Measurements from ENCODE around the gene CCDC148. TPM values are rescaled to one million over a fixed set of nuclear protein-coding genes. Genes with fewer than 3 reads are reported as not detected.

CCDC148 gene
- total RNA-seq, 2 donors from 2014 or later: 2.7 to 5.0 TPM

GRCh38 chr2:158138255-158138654 lies 318.3 kb downstream of the CCDC148 start:
- H3K9me3 Mint-ChIP-seq: no peaks in the 10 kb centered on the region
- H3K9me3 ChIP-seq (ENCODE audit: control insufficient read depth, low read length): no peaks in the 10 kb centered on the region
- no peak overlapping the region for H3K4me3 ChIP-seq (ENCODE audit: low read length)
- peaks cover 10% of the 10 kb centered on the region for H3K27me3 Mint-ChIP-seq (ENCODE audit: insufficient read depth)
- DNase-seq: no peak
- TF ChIP-seq CTCF (conservative IDR thresholded peaks at IDR 0.05): no peak
- no peaks in the 10 kb centered on the region for H3K4me1 ChIP-seq (ENCODE audit: control insufficient read depth, insufficient read depth, low read length)
- H3K27ac Mint-ChIP-seq: no peak overlapping the region
- no peak overlapping the region for H3K9ac ChIP-seq (ENCODE audit: extremely low read depth, low read length, poor library complexity, severe bottlenecking)
- no peaks in the 10 kb centered on the region for H3K4me1 Mint-ChIP-seq
- H3K4me3 Mint-ChIP-seq: no peak overlapping the region
- no peaks in the 10 kb centered on the region for H3K36me3 ChIP-seq (ENCODE audit: control insufficient read depth, insufficient read depth, low read length)
- no peaks in the 10 kb centered on the region for H3K27me3 ChIP-seq (ENCODE audit: control insufficient read depth, insufficient read depth, low read length, poor library complexity, severe bottlenecking)
- H3K36me3 Mint-ChIP-seq (ENCODE audit: low read depth): no peaks in the 10 kb centered on the region
- H3K27ac ChIP-seq (ENCODE audit: low read depth, low read length): no peak overlapping the region
- 84 to 100% methylated on average over 1 to 5 of the region's 5 CpGs for WGBS, 2 experiments (ENCODE audit: insufficient coverage in 1 of 2, insufficient read length in 1 of 2)

- 80 to 91% methylated on average over 1 of the region's 1 CpG for WGBS, 2 experiments (ENCODE audit: insufficient coverage in 1 of 2, insufficient read length in 1 of 2)
- H3K4me1 ChIP-seq (ENCODE audit: control insufficient read depth, insufficient read depth, low read length): peaks cover 11% of the 10 kb centered on the region
- DNase-seq: no peak
- no peak overlapping the region for H3K4me3 Mint-ChIP-seq
- no peaks in the 10 kb centered on the region for H3K36me3 ChIP-seq (ENCODE audit: control insufficient read depth, insufficient read depth, low read length)
- no peak overlapping the region for H3K27ac Mint-ChIP-seq
- no peak overlapping the region for H3K4me3 ChIP-seq (ENCODE audit: low read length)
- H3K36me3 Mint-ChIP-seq (ENCODE audit: low read depth): no peaks in the 10 kb centered on the region
- no peaks in the 10 kb centered on the region for H3K9me3 ChIP-seq (ENCODE audit: control insufficient read depth, low read length)
- H3K27ac ChIP-seq (ENCODE audit: low read depth, low read length): no peak overlapping the region
- H3K27me3 ChIP-seq (ENCODE audit: control insufficient read depth, insufficient read depth, low read length, poor library complexity, severe bottlenecking): no peaks in the 10 kb centered on the region
- H3K27me3 Mint-ChIP-seq (ENCODE audit: insufficient read depth): peaks cover 10% of the 10 kb centered on the region
- peaks cover 20% of the 10 kb centered on the region for H3K4me1 Mint-ChIP-seq
- no peak overlapping the region for H3K9ac ChIP-seq (ENCODE audit: extremely low read depth, low read length, poor library complexity, severe bottlenecking)
- TF ChIP-seq CTCF (conservative IDR thresholded peaks at IDR 0.05): no peak
- H3K9me3 Mint-ChIP-seq: no peaks in the 10 kb centered on the region
Observed at GRCh38 chr2:158135096-158135495, 321.5 kb downstream of the CCDC148 start.

- Mint-ChIP-seq H3K36me3 (ENCODE audit: low read depth) (no peaks in the 10 kb centered on the region), H3K4me1 (peaks cover 20% of the 10 kb centered on the region), H3K9me3 (no peaks in the 10 kb centered on the region), H3K4me3 (no peak overlapping the region), H3K27ac (no peak overlapping the region), H3K27me3 (ENCODE audit: insufficient read depth) (peaks cover 10% of the 10 kb centered on the region)
- no peak for TF ChIP-seq CTCF (conservative IDR thresholded peaks at IDR 0.05)
- peaks cover 11% of the 10 kb centered on the region for H3K4me1 ChIP-seq (ENCODE audit: control insufficient read depth, insufficient read depth, low read length)
- no peaks in the 10 kb centered on the region for H3K36me3 ChIP-seq (ENCODE audit: control insufficient read depth, insufficient read depth, low read length)
- no peaks in the 10 kb centered on the region for H3K9me3 ChIP-seq (ENCODE audit: control insufficient read depth, low read length)
- H3K9ac ChIP-seq (ENCODE audit: extremely low read depth, low read length, poor library complexity, severe bottlenecking): no peak overlapping the region
- H3K27ac ChIP-seq (ENCODE audit: low read depth, low read length): no peak overlapping the region
- H3K4me3 ChIP-seq (ENCODE audit: low read length): no peak overlapping the region
- 95 to 100% methylated on average over 2 to 6 of the region's 6 CpGs for WGBS, 2 experiments (ENCODE audit: insufficient coverage in 1 of 2, insufficient read length in 1 of 2)
- H3K27me3 ChIP-seq (ENCODE audit: control insufficient read depth, insufficient read depth, low read length, poor library complexity, severe bottlenecking): no peaks in the 10 kb centered on the region
- DNase-seq: no peak
Observed at GRCh38 chr2:158134655-158135054, 321.9 kb downstream of the CCDC148 start.

All from endodermal cell (in vitro differentiated cells).